Vagina (tissue), 2 donors: ENCODE measurements around the gene CT47B1.

ENCODE experiments used
- POLR2A ChIP-seq, 2 donors: fragments of 450-650 bp; IDR thresholded peaks; one replicate each; pipeline ENCODE4 v1.6.1; 2017; ENCODE audit warnings: antibody characterized with exemption in 2 of 2, mild to moderate bottlenecking in 2 of 2, moderate library complexity in 2 of 2
- TF ChIP-seq, protein P1 (sequence below), 3 experiments: fragments of 450-650 bp in 2 of 3; fragments of 200-600 bp in 1 of 3; sonication (generic) in 1 of 3; IDR thresholded peaks; one replicate each; pipeline ENCODE4 v1.5.1; 2017 to 2019; ENCODE audit warnings: antibody characterized with exemption in 3 of 3, mild to moderate bottlenecking in 2 of 3, moderate library complexity in 2 of 3

DNA sequence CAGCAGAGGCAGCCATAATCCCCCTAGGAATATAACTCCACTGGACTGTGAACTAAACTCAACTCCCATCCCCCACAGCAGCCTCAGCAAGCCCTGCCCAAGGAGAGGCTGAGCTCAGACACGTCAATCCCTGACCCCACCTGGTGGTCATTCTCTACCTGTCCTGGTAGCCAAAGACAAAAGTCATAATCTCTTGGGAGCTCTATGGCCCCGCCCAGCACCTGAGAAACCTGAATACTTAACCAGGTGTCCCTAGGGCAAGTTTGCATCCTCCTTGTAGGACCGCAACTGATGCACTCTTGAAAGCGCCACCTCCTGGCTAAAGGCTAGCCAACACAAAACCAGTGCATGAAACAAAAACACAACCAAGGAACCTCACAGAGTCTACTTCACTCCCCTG, 18.4 kb downstream of the CT47B1 start:
- no peak for TF ChIP-seq POLR2A (IDR thresholded peaks at IDR 0.05)
- TF ChIP-seq, protein P1, sequence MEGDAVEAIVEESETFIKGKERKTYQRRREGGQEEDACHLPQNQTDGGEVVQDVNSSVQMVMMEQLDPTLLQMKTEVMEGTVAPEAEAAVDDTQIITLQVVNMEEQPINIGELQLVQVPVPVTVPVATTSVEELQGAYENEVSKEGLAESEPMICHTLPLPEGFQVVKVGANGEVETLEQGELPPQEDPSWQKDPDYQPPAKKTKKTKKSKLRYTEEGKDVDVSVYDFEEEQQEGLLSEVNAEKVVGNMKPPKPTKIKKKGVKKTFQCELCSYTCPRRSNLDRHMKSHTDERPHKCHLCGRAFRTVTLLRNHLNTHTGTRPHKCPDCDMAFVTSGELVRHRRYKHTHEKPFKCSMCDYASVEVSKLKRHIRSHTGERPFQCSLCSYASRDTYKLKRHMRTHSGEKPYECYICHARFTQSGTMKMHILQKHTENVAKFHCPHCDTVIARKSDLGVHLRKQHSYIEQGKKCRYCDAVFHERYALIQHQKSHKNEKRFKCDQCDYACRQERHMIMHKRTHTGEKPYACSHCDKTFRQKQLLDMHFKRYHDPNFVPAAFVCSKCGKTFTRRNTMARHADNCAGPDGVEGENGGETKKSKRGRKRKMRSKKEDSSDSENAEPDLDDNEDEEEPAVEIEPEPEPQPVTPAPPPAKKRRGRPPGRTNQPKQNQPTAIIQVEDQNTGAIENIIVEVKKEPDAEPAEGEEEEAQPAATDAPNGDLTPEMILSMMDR (IDR thresholded peaks at IDR 0.05), result no peak
